Stimulated activated CD8-positive, alpha-beta memory T cell treated with anti-CD3 and anti-CD28 coated beads, Interleukin-4, amount 100 ng/mL, for 4 hours (primary cell): Measurements from ENCODE around the gene PDE6A.
"Not testable (repeated sequence)": the region's sequence is repeated elsewhere in the genome, so short reads cannot be mapped to it uniquely, and the experiment has no call there.

ENCODE experiments used
- DNase-seq, 2 donors: peaks; one replicate each; pipeline ENCODE4 v3.0.0-alpha.2; 2020; ENCODE audit warnings: low read depth in 2 of 2, low spot score in 1 of 2

PDE6A gene

DNA sequence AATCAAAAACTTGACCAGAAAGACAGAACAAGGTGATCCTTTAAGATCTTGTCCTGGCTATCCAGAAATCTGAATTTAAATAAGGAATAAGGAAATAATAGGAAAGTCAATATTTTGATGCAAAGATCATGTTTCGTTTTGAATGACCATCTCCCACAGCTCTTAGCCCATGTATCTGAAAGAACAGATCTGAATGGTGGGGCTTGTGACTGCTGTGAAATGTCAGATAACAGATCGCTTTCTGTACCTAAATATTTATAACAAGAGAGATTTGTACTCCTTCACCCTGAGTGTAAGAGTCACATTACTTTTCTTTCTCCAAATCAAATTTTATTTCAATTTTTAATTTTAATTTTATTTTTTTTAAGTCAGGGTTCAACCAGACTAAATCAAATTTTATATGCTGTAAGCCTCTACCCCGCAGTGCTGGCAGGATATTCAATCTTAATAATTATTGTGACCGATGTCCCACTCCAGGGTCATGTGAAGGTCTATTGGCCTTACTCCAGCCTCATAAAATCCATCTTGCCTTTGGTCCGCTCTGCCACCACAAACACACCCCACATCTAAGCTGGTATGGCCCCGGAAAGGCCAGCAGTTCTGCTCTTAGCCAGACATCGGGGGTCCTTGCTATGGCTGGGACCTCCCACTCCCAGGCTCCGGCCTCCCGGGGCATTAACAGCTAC, 9.0 kb upstream of the PDE6A start:
- DNase-seq = no peak

DNA sequence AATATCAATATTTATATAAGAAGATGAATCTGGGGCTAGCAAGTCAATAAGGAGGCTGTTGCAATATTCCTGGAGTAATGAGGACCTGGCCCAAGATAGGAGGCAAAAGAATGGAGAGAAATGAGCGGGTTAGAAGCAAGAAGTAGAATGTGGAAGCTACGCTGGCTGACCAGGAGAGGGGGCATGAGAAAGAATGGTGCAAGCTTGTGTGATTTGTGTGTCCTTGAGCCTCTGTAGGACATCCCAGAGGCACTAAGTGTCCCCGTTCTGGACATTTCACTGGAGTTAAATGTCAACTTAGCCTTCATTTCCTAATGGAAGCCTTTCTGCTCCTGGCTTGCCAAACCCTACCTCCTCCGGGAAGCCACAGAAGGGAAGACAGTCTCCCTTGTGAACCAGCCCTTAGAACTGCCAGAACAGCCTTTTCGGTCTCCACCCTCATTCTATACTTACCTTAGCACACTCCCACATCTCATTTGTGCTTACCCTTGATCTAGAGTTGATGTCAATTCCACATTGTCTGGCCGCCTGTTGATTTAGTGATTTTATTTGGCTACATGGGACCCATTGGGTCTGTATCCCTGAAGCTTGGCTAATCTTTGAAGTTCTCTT, 6.7 kb upstream of the PDE6A start:
- DNase-seq = no peak

DNA sequence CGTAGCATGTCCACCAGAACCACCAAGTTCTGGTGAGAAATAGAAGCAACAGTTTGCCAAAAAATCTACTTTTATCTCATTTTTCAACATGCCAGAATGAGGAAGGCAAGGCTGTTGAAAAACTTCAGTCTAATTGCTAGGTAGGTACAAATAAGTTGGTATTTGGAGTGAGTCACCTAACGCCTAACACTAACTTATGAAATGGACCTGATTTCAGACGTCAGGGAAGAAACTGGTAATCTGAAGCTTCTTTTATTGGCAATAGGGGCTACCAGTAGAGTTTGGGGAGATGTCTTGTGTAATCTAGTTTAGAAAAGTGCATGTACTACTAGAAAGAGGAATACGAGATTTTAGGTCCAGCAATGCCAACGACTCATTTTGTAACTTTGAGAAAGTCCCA, 4.4 kb upstream of the PDE6A start:
- DNase-seq = no peak

DNA sequence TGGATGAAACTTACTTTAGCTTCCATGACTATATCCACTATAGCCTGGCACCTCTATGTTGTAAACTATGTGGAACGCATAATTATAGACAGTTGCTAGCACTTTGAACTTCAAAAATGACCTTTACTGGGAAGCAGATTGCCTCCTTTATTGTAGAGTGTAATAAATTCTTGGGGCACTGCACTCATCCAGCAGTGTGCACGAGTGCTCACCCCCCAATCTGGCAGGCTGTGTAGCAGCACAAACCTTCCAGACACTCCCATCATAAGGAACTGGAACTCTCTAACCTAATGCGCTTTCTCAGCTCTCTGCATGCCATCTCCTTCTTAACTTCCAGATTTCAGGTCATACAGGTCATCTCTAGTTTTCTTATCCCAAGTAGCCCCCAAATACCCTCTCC, 1.5 kb upstream of the PDE6A start:
- DNase-seq = no peak

DNA sequence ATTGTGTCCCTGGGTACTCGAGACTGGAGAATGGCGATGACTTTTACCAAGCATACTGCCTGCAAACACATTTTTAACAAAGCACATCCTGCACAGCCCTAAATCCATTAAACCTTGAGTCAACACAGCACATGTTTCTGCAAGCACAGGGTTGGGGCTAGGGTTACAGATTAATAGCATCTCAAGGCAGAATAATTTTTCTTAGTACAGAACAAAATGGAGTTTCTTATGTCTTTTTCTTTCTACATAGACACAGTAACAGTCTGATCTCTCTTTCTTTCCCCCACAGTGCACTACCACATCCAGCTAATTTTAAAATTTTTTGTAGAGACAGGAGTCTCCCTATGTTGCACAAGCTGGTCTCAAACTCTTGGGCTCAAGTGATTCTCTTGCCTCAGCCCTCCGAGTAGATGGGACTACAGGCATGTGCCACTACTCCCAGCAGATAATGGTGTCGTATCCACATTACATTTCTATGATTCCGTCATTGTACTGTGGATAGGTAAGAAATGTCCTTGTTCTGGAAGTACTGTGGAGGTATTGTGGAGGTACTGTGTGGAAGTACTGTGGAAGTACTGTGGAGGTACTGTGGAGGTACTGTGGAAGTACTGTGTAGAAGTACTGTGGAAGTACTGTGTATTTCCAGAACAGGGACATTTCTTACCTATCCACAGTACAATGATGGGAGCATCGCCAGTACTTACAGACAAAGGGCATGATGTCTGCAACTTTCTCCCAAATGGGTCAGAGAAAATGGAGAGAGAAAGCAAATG, 1.2 kb downstream of the PDE6A start:
- DNase-seq = not testable (repeated sequence)

DNA sequence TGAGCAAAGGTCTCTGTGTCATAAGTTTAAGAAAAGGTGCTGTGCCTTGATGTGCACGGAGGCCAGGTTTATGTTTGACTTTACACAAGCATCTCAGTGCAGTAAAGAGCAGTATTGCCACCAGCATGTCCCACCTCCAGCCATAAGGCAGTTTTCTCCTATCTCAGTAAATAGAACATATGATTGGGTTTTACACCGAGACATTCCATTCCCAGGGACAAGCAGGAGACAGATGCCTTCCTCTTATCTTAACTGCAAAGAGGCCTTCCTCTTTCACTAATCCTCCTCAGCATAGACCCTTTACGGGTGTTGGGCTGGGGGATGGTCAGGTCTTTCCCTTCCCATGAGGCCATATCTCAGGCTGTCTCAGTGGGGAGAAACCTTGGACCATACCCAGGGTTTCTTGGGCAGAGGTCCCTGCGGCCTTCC, 1.8 kb downstream of the PDE6A start:
- DNase-seq = not testable (repeated sequence)

DNA sequence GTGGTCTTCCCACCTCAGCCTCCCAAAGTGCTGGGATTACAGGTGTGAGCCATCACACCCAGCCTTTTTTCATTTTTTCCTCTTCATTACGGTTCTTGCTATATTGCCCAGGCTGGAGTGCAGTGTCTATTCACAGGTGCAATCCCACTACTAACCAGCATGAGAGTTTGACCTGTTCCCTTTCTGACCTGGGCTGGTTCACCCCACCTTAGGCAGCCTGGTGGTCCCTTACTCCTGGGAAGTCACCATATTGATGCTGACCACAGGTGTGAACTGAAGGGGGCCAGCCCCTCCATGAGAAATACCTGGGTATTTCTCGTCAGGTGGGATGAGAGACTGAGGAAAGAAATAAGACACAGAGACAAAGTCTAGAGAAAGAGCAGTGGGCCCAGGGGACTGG, 2.4 kb downstream of the PDE6A start:
- DNase-seq = no peak

DNA sequence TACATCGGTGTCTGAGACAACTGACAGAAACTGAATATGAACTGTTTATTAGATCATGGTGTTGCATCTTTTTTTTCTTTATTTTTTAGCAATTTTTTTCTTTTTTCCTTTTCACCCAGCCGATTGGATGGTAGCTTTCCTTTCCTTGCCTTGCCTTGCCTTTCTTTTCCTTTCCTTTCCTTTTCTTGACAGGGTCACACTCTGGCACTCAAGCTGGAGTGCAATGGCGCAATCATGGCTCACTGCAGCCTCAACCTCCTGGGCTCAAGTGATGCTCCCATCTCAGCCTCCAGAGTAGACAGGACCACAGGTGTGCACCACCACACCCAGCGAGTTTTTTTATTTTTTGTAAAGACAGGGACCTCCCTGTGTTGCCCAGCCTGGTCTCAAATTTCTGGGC, 2.8 kb downstream of the PDE6A start:
- DNase-seq = no peak

DNA sequence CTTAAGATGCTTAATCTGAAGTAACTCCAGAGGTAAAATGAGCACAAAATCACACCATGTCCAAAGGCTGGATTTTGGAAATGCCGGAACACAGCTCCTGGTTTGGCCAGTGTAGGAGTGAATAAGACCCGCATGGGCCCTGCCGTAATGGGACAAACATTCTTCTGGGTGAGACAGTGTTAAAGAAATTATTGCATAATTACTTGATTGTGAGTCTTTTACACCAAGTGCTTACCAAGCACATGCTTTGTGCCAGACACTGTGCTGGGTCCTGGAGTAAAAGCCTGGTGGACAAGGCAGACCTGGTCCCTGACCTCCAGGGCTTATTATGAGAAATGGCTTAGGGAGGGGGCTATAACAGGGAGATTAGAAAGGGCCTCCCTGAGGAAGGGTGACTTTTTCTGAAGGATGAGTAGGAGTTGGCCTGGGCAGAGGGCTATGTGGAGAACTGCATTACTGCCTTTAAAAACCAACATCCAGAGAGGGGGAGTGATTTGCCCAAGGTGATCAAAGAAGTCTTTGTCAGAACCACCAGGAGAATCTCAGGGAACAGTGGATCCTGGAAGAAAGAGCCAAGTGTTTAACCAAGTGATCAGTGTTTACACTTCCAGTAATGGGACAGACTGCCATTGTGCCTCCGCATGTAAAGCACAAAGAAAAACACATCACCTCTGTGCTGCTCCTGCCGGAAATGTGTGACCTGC, 3.5 kb downstream of the PDE6A start:
- no peak for DNase-seq

DNA sequence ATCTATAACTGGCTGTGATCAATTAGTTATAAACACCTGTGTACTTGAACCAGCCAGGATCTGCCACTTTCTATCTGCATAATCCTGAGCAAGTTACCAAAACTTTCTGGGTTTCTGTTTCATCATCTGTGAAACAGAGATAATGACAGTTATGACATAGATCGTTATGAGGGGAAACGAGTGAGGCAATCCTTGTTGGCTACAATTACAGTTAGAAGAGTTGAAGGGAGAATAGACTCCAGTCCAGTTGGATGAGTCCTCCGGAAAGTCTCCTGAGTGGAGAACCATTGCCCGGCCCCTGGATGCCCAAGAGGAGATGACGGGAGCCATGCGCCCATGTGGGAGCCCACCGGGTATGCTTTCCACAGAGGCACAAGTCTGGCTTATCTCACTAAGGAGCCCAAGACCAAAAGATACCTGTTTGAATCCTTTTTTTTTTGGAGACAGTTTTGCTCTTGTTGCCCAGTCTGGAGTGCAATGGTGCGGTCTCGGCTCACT, 4.5 kb downstream of the PDE6A start:
- DNase-seq = no peak

DNA sequence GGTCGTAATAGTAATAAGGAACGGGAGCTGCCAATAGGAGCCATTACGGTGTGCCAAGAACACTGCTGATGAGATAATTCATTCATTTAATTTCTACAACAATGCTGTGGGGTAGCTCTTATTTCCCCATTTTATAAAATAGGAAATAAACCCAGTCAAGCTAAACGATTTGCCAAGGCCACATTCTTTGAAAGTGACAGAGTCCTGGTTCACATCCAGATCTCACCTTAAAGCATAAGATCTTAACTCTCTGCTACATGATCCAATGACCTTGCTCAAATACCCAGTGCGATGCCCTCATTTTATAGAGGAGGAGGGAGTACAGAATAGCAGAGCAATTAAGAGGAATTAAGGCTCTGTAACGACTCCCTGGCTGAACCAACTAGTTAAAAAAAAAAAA, 5.0 kb downstream of the PDE6A start:
- DNase-seq = no peak

DNA sequence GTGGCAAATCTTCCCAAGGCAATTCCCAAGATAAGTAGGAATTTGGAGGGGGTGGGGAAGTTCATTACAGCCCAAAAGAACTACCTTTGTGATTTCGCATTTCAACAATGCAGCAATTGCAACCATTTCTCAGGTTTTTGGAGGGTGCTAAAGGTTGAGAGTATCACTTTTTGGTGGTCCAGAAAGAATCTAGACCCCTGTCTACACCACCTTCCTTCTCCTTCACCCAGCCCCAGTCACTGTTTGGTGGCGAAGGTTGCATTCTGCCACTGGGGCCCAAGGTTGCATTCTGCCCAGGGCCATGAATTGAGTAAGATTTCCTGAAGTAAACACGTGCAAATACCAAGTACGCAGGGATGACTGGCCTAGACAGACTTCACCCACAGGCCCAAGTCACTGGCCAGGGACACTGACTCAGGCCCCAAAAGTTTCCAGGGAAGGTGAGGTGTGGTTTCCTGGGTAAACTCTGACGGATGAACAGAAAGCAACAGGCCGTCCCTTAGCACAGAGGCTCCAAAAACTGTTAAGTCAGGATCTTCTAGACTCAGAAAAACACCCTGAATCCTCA, 5.7 kb downstream of the PDE6A start:
- no peak for DNase-seq

DNA sequence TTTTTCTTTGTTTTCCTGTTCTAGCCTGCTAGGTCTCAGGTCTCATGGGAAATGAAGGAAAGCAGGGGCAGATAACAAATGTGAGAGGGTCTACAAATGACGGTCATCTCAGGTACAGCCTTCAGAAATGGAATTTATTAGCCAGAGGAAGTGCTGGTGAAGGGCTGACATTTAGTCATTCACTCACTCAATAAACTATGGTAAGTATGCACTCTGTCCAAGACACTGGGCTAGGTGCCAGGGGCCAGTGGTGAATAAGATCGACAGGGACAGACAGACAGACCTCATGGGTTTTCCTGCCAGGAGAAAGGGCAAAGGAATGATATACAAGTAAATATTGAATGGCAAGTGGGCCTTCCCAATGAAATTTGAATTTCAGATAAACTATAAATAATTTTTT, 6.3 kb downstream of the PDE6A start:
- no peak for DNase-seq

DNA sequence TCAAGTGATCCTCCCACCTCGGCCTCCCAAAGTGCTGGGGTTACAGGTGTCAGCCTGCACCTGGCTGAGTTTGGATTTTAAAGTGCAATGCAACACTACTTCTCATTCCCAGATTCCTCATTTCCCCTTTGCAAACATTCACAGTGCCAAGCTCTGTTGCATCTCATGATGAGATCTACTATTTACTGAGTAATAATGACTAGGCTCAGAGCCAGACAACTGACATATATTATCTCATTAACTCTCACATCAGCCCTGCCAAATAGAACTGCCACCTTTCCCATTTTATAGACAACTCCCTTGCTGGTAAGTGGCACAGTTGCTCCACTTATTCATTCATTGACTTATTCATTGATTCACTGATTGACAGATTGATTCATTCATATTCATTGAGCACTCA, 7.0 kb downstream of the PDE6A start:
- DNase-seq = no peak

DNA sequence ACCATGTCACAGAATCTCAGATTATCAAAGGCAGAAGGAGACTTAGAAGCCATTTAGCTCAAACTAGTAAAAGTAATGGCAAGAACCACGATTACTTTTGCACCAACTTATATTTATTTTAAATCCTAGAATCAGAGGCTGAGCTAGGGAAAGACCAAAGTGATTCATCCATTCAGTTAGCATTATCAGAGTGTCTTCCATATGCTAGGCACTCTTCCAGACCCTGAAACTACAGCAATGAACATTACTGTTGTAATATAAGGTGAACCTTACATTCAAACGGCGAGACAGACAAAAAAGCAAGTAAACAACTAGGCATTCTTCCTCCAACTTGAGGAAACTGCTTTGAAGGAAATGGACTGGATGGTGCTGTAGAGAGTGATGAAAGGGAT, 7.9 kb downstream of the PDE6A start:
- DNase-seq = no peak

DNA sequence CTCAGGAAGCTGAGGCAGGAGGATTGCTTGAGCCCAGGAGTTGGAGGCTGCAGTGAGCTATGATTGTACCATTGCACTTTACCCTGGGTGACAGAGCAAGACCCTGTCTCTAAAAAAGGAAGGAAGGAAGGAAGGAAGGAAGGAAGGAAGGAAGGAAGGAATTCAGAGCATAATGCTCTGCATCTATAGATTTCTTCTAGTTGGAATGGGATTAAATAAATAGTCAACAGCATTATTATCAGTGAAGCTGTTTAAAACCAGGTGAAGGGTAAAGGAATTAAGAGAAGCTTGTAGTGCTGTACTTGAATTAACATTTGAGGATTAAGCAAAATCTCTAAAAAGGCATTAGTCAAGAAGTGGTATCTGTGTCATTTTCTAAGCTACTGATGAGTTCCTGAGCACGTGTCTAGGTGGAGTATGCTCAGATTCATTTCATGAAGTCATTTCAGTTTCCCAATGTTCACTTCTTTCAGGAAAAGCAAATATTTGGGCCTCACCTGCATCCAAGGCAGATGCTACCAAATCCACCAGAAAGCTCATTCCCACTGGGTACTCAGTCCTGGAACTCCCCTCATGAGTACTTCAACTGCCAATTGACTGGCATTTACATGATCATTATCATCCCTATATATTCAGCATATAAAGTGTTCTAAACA, 8.4 kb downstream of the PDE6A start:
- DNase-seq = no peak

DNA sequence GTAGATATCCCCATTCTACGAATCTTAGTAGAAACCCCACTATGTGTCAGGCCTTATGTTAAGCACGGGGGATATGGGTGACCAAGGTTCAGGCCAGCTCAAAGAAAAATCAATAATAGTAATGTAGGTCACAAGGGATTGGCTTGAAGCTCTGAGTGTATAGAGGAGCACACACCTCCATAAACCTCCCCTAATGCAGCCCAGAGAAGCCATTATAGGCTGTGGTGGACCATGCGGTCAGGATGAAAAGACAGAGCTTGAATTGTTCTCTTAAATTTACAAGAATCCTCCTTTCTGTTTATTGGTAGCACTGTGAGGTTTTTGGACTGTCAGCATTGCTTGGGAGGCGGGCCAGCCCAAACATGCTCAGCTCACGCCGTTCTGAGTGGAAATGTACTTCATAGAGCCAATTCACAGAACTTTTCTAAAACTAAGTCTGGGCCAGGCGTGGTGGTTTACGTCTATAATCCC, 9.1 kb downstream of the PDE6A start:
- no peak for DNase-seq

DNA sequence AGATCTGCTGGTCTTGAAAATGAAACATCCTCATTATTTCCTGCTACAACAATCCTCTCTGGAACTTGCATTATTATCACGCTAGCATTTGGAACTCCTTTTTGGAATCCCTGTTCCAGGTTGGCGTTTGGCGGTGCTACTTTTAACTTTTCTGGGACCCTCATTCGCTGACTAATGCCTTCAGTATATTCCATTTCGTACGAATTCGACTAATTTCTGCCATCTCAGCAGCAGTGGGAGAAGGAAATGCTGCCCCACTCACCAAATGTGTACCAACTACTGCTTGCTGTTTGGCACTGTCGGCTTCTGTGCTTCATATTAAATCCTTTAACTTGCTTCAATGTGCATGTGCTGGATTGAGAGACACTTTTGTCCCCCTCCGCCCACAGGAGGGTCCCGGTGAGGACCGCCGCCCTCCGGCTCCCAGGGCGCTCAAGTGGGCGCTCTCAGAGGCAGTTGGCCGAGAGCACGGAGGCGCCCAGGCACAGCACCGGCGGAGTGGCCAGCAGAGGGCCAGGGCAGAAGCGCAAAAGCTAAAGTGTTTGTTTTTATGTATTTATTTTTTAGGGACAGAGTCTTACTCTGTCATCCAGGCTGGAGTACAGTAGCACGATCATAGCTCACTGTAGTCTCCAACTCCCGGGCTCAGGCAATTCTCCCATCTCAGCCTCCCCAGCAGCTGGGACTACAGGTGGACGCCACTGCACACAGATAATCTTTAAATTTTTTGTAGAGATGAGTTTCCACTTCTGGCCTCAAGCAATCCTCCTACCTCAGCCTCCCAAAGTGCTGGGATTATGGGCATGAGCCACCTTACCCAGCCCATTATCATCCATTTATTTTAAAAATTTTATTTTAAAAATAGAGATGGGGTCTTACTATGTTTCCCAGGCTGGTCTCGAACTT, 11.9 kb downstream of the PDE6A start:
- DNase-seq = no peak

DNA sequence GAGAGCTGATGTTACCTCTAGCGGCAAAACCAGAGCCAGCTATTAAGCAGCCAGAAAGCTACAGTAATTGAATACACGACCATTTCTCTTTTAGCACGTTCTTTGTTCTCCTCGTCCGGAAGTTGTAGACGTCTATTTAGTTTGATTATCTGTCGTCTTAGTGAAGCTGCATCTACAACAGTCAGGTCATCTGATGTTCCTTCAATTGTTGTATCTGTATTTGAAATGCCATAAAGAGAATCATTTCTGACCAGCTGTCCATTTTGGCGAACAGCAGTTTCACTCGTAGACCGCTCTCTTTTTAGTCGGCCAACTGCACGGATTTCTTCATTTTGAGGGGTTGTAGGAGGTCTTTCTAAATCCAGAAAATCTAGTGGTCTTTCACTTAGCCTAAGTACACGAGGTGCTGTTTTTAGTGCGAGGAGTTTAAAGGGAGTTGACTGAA, 12.6 kb downstream of the PDE6A start:
- no peak for DNase-seq
